Choroid plexus epithelial cell (primary cell): ENCODE data around the gene DROSHA.

Experiments
- DNase-seq: peaks from one replicate; pipeline ENCODE4 v3.0.0-alpha.2; 2010; ENCODE audit warnings: low read depth
- H3K4me3 ChIP-seq: 2 replicates; pipeline ENCODE4 v1.5.1; 2011; ENCODE audit warnings: low read depth, mild to moderate bottlenecking, control low read depth, low read length, moderate library complexity
- TF ChIP-seq, protein P1 (sequence below): conservative IDR thresholded peaks from 2 replicates; pipeline ENCODE4 v1.5.1; 2011; ENCODE audit warnings: low read depth, mild to moderate bottlenecking, control low read depth, inconsistent platforms, low read length, moderate library complexity

DROSHA gene

GRCh38 chr5:31427013-31427723, 104.7 kb downstream of the DROSHA start:
- TF ChIP-seq, protein P1, sequence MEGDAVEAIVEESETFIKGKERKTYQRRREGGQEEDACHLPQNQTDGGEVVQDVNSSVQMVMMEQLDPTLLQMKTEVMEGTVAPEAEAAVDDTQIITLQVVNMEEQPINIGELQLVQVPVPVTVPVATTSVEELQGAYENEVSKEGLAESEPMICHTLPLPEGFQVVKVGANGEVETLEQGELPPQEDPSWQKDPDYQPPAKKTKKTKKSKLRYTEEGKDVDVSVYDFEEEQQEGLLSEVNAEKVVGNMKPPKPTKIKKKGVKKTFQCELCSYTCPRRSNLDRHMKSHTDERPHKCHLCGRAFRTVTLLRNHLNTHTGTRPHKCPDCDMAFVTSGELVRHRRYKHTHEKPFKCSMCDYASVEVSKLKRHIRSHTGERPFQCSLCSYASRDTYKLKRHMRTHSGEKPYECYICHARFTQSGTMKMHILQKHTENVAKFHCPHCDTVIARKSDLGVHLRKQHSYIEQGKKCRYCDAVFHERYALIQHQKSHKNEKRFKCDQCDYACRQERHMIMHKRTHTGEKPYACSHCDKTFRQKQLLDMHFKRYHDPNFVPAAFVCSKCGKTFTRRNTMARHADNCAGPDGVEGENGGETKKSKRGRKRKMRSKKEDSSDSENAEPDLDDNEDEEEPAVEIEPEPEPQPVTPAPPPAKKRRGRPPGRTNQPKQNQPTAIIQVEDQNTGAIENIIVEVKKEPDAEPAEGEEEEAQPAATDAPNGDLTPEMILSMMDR, result no peak
- no peak for DNase-seq
- H3K4me3 ChIP-seq, result no peak overlapping the region

DNA sequence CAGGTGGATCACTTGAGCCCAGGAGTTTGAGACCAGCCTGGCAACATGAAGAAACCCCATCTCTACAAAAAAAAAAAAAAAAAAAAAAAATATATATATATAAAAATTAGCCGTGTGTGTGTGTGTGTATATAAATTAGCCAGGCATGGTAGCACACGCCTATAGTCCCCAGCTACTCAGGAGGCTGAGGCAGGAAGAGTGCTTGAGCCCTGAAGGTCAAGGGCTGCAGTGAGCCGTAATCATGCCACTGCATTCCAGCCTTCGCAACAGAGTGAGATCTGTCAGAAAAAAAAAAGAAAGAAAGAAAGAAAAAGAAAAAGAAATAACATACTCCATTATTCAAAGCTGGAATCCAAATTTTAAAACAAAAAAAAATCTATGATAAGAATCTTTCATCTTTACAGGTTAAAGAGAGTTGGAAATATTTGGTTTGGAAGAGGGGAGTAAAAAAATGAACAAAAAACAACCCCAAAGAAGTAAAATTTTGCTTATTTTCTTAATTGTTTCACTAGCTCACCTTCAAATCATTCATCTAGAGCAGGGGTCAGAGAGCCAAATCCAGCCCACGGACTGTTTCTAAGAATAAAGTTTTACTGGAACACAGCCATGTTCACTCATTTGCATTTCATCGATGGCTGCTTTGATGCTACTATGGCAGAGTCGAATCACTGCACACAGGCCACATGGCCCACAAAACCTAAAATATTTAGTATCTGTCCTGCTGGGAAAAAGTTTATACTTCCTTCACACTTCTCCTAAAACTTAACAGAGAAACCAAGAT, 109.9 kb downstream of the DROSHA start:
- DNase-seq, result peak; percentile 20
- TF ChIP-seq, protein P1, result no peak
- H3K4me3 ChIP-seq, result no peak overlapping the region

DNA sequence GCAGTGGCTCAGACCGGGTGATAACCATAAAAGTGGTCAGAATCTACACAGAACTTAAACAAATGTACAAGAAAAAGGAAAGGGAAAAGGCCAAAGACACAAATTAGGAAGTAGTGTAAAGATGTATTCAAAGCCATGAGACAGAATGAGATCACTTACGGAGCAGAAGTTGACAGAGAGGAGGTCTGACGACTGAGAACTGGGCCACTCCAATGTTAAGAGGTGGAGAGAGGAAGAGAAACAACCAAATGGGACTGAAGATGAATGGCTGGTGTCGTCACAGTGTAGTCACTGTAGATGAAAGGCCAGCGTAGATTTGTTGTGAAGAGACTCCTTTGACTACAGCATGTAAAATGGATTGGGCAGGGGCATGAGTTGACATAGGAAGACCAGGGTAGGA, 114.4 kb downstream of the DROSHA start:
- H3K4me3 ChIP-seq, result no peak overlapping the region
- DNase-seq, result no peak
- TF ChIP-seq, protein P1, result no peak

- TF ChIP-seq, protein P1, result no peak
- no peak overlapping the region for H3K4me3 ChIP-seq
- DNase-seq, result no peak
Measured at GRCh38 chr5:31416547-31416946, 115.3 kb downstream of the DROSHA start.

DNA sequence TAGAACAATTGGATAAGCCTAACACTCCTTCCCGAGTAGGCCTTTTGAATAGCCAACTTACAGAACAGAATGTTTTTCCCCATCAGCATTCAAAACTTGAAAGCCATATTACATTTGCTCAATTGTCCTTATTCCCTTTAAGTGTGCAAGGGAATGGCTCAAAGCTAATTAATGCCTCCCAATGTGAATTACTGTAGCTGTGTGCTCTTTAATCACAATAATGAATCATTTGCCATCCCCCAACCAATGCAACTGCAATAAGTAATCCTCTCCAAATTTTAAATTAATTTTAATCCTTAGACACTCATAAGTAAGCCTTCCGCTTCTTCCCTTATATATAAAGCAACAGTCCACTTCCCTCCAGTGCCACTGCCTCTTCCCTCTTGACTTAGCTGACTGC, 115.9 kb downstream of the DROSHA start:
- DNase-seq, result no peak
- no peak overlapping the region for H3K4me3 ChIP-seq
- TF ChIP-seq, protein P1, result no peak

DNA sequence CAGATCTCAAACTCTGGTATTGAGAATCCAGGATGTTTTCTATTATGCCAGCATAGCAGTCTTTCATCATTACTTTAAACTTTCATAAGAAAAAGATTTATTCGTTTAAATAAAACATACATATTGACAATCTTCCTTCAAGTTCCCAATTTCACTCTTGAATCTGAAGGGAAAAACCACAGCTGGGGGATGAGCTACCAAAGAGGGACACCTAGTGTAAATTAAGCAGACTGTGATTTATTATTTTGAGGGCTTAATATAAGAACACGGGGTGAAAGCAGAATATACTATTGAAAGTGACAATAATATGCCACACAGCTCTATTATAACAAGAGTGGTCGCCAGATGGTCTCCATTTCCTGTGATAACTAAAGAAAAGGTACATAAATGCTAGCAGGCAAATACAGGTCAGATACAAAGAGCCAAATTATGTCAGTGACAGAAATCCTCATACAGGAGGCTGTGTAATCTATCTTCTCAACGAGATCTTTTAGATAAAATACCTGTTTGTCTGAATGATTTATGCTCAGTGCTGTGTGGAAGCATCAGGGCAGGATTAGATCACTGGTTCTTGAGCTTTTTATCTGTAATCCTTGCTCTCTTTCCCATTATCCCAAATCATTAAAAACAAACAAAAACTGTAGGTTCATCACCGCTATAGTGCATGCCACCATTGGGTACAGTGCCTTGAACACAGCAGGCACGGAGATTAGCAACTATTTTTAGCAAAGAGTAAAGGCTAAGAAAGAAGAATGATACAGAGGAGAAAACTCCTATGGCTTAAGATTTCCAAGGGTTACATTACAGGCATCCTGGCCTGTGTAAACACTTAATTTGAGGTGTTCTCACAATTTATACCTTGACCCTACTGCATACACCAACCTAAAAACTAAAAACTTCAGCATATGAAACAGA, 116.6 kb downstream of the DROSHA start:
- no peak overlapping the region for H3K4me3 ChIP-seq
- peak; percentile 15 for DNase-seq
- TF ChIP-seq, protein P1, result peak; percentile 10
